H9 (cell line): ENCODE data around the gene BEX4. TPM values are rescaled to one million over a fixed set of nuclear protein-coding genes. Genes with fewer than 3 reads are reported as not detected.
"Not testable (repeated sequence)": the region's sequence is repeated elsewhere in the genome, so short reads cannot be mapped to it uniquely, and the experiment has no call there.

Experiments used
- DNase-seq: peaks from one replicate; pipeline ENCODE4 v3.0.0-alpha.2; 2017
- H2AFZ ChIP-seq: one replicate; pipeline ENCODE4 v1.6.1; 2013; ENCODE audit warnings: mild to moderate bottlenecking, low read length, control low read depth, moderate library complexity
- H2AK5ac ChIP-seq: 2 replicates; pipeline ENCODE4 v1.6.1; 2013; ENCODE audit warnings: low read length, control low read depth, mixed read lengths; ENCODE audit not compliant: insufficient read length
- H2BK120ac ChIP-seq: one replicate; pipeline ENCODE4 v1.6.1; 2013; ENCODE audit warnings: low read depth, mild to moderate bottlenecking, low read length, control low read depth, inconsistent platforms; ENCODE audit not compliant: poor library complexity, severe bottlenecking
- H2BK12ac ChIP-seq: 2 replicates; pipeline ENCODE4 v1.6.1; 2013; ENCODE audit warnings: low read length, control low read depth, mixed read lengths, low read depth; ENCODE audit not compliant: insufficient read length
- H2BK15ac ChIP-seq: 2 replicates; pipeline ENCODE4 v1.6.1; 2013; ENCODE audit warnings: low read depth, low read length, control low read depth
- H2BK20ac ChIP-seq: one replicate; pipeline ENCODE4 v1.6.1; 2013; ENCODE audit warnings: low read depth, mild to moderate bottlenecking, low read length, control low read depth, inconsistent platforms; ENCODE audit not compliant: poor library complexity, severe bottlenecking
- H2BK5ac ChIP-seq: 2 replicates; pipeline ENCODE4 v1.6.1; 2013; ENCODE audit warnings: low read length, control low read depth, mixed read lengths; ENCODE audit not compliant: insufficient read length
- H3K14ac ChIP-seq: 2 replicates; pipeline ENCODE4 v1.6.1; 2013; ENCODE audit warnings: low read length, control low read depth; ENCODE audit not compliant: insufficient read depth
- H3K18ac ChIP-seq: 2 replicates; pipeline ENCODE4 v1.6.1; 2013; ENCODE audit warnings: low read depth, mild to moderate bottlenecking, mixed read lengths, low read length, control low read depth; ENCODE audit not compliant: insufficient read length
- H3K23ac ChIP-seq: 2 replicates; pipeline ENCODE4 v1.6.1; 2013; ENCODE audit warnings: low read length, control low read depth, mixed read lengths, low read depth; ENCODE audit not compliant: insufficient read length
- H3K23me2 ChIP-seq: 2 replicates; pipeline ENCODE4 v1.6.1; 2013; ENCODE audit warnings: low read depth, mild to moderate bottlenecking, mixed read lengths, low read length, control low read depth; ENCODE audit not compliant: insufficient read length, poor library complexity, severe bottlenecking
- H3K27ac ChIP-seq: 2 replicates; pipeline ENCODE4 v1.5.1; 2013; ENCODE audit warnings: low read length, control low read depth, mixed read lengths, low read depth; ENCODE audit not compliant: insufficient read length
- H3K27me3 ChIP-seq: 2 replicates; pipeline ENCODE4 v1.6.1; 2013; ENCODE audit warnings: low read length, control low read depth, inconsistent platforms; ENCODE audit not compliant: insufficient read depth
- H3K4ac ChIP-seq: 2 replicates; pipeline ENCODE4 v1.6.1; 2013; ENCODE audit warnings: low read depth, mild to moderate bottlenecking, control low read depth, inconsistent platforms, low read length, moderate library complexity
- H3K4me1 ChIP-seq: 2 replicates; pipeline ENCODE4 v1.6.1; 2013; ENCODE audit warnings: low read length, control low read depth, inconsistent platforms; ENCODE audit not compliant: insufficient read depth
- H3K4me2 ChIP-seq: 2 replicates; pipeline ENCODE4 v1.6.1; 2013; ENCODE audit warnings: low read length, control low read depth, mixed read lengths; ENCODE audit not compliant: insufficient read length, insufficient read depth
- H3K56ac ChIP-seq: 2 replicates; pipeline ENCODE4 v1.6.1; 2013; ENCODE audit warnings: low read depth, mild to moderate bottlenecking, mixed read lengths, low read length, control low read depth; ENCODE audit not compliant: insufficient read length
- H3K79me1 ChIP-seq: 2 replicates; pipeline ENCODE4 v1.6.1; 2013; ENCODE audit warnings: low read depth, mild to moderate bottlenecking, moderate library complexity, low read length, control low read depth, inconsistent platforms; ENCODE audit not compliant: insufficient read depth, poor library complexity, severe bottlenecking
- H3K79me2 ChIP-seq: 2 replicates; pipeline ENCODE4 v1.6.1; 2013; ENCODE audit warnings: low read length, control low read depth, inconsistent platforms; ENCODE audit not compliant: insufficient read depth
- H3K9ac ChIP-seq: 2 replicates; pipeline ENCODE4 v1.6.1; 2013; ENCODE audit warnings: low read length, control low read depth, mixed read lengths; ENCODE audit not compliant: insufficient read length; ENCODE audit errors: extremely low read depth
- H3K9me3 ChIP-seq: one replicate; pipeline ENCODE4 v1.6.1; 2013; ENCODE audit warnings: low read depth, low read length, inconsistent platforms; ENCODE audit not compliant: control insufficient read depth
- H3T11ph ChIP-seq: one replicate; pipeline ENCODE4 v1.6.1; 2013; ENCODE audit warnings: mild to moderate bottlenecking, low read length, control low read depth, inconsistent platforms
- H4K20me1 ChIP-seq: one replicate; pipeline ENCODE4 v1.6.1; 2013; ENCODE audit not compliant: control insufficient read depth, insufficient read length, insufficient read depth
- H4K5ac ChIP-seq: 2 replicates; pipeline ENCODE4 v1.6.1; 2013; ENCODE audit warnings: low read depth, mild to moderate bottlenecking, mixed read lengths, low read length, control low read depth; ENCODE audit not compliant: insufficient read length
- H4K8ac ChIP-seq: replicated peaks from 2 replicates; pipeline ENCODE4 v1.6.1; 2013; ENCODE audit warnings: low read length, control low read depth, mixed read lengths, low read depth; ENCODE audit not compliant: insufficient read length
- H4K91ac ChIP-seq: 2 replicates; pipeline ENCODE4 v1.6.1; 2013; ENCODE audit warnings: low read depth, mild to moderate bottlenecking, moderate library complexity, mixed read lengths, low read length, control low read depth; ENCODE audit not compliant: insufficient read length
- H3K27ac Mint-ChIP-seq, 3 experiments: 2 replicates in 2 of 3; 3 replicates in 1 of 3; pipeline ENCODE4 v1.8.0; 2020 to 2021; ENCODE audit warnings: mixed read lengths in 3 of 3, mild to moderate bottlenecking in 1 of 3, moderate library complexity in 1 of 3
- H3K27me3 Mint-ChIP-seq: 2 replicates; pipeline ENCODE4 v1.8.0; 2021; ENCODE audit warnings: low read depth, mild to moderate bottlenecking, moderate library complexity, mixed read lengths
- H3K36me3 Mint-ChIP-seq, 3 experiments: 2 replicates in 2 of 3; 3 replicates in 1 of 3; pipeline ENCODE4 v1.8.0; 2020 to 2021; ENCODE audit warnings: low read depth in 3 of 3, mixed read lengths in 3 of 3; ENCODE audit not compliant: insufficient read depth in 1 of 3
- H3K4me1 Mint-ChIP-seq, 2 experiments: 2 replicates each; pipeline ENCODE4 v1.8.0; 2020; ENCODE audit warnings: mixed read lengths in 2 of 2
- H3K4me3 Mint-ChIP-seq, 2 experiments: 2 replicates in 1 of 2; 3 replicates in 1 of 2; pipeline ENCODE4 v1.8.0; 2020 to 2021; ENCODE audit warnings: mild to moderate bottlenecking in 2 of 2, mixed read lengths in 2 of 2, moderate library complexity in 1 of 2
- H3K9me3 Mint-ChIP-seq, 2 experiments: 2 replicates in 1 of 2; 3 replicates in 1 of 2; pipeline ENCODE4 v1.8.0; 2020; ENCODE audit warnings: mild to moderate bottlenecking in 2 of 2, mixed read lengths in 2 of 2, moderate library complexity in 1 of 2
- CTCF ChIP-seq: fragments of 200-600 bp; sonication (generic); conservative IDR thresholded peaks from 3 replicates; pipeline ENCODE4 v1.8.0; 2021; ENCODE audit warnings: antibody characterized with exemption, mild to moderate bottlenecking
- WGBS: extraction: QIAGEN DNeasy Blood & Tissue Kit; methylation state at CpG from one replicate; pipeline ENCODE4 v1.1.7; 2013; ENCODE audit warnings: missing lambda C conversion rate, low lambda C conversion rate, mixed read lengths; ENCODE audit not compliant: insufficient read length; ENCODE audit errors: extremely low coverage; 5-methylcytosine and 5-hydroxymethylcytosine counted together
- total RNA-seq: library from RNA; stranded (reverse); gene quantifications from 2 replicates; pipeline ENCODE4 v1.2.1, GENCODE V29; 2021

BEX4 gene
- total RNA-seq, 1 experiment from 2014 or later = 48.2 TPM

GRCh38 chrX:103220511-103221323 lies 5.8 kb downstream of the BEX4 start:
- H2BK5ac ChIP-seq = no peak overlapping the region
- H3K23me2 ChIP-seq = peaks cover 4% of the 10 kb centered on the region
- no CpG with 5 or more reads among the region's 39 CpGs for WGBS
- no peak overlapping the region for H3K56ac ChIP-seq
- H3K79me1 ChIP-seq = no peaks in the 10 kb centered on the region
- H3K9me3 Mint-ChIP-seq = peaks cover 3 to 76% of the 10 kb centered on the region in 2 experiments
- no peak for TF ChIP-seq CTCF
- no peaks in the 10 kb centered on the region for H3K79me2 ChIP-seq
- no peak overlapping the region for H4K5ac ChIP-seq
- H4K20me1 ChIP-seq = no peaks in the 10 kb centered on the region
- H3K18ac ChIP-seq = no peak overlapping the region
- peaks cover 8% of the 10 kb centered on the region for H3K27me3 Mint-ChIP-seq
- no peaks in the 10 kb centered on the region for H3K4me1 ChIP-seq
- no peak overlapping the region for H2BK120ac ChIP-seq
- no peak overlapping the region for H3K4me2 ChIP-seq
- no peak overlapping the region for H4K91ac ChIP-seq
- no peak overlapping the region for H3K14ac ChIP-seq
- no peak overlapping the region for H2AK5ac ChIP-seq
- no peak overlapping the region for H3K27ac Mint-ChIP-seq
- H3K4ac ChIP-seq = no peak overlapping the region
- no peak overlapping the region for H2AFZ ChIP-seq
- peaks cover 0 to 11% of the 10 kb centered on the region in 2 experiments; a peak in 2 of 4 replicates for H3K4me1 Mint-ChIP-seq
- no peak overlapping the region for H4K8ac ChIP-seq
- no peak overlapping the region for H3K9ac ChIP-seq
- H3T11ph ChIP-seq = no peak overlapping the region
- H2BK15ac ChIP-seq = no peak overlapping the region
- no peaks in the 10 kb centered on the region for H3K27me3 ChIP-seq
- no peak overlapping the region for H2BK12ac ChIP-seq
- H3K27ac ChIP-seq = no peak overlapping the region
- H3K36me3 Mint-ChIP-seq = peaks cover 10 to 20% (median 19%) of the 10 kb centered on the region in 3 experiments
- no peak overlapping the region for H3K4me3 Mint-ChIP-seq
- DNase-seq = no peak
- no peaks in the 10 kb centered on the region for H3K9me3 ChIP-seq
- no peak overlapping the region for H3K23ac ChIP-seq
- no peak overlapping the region for H2BK20ac ChIP-seq

DNA sequence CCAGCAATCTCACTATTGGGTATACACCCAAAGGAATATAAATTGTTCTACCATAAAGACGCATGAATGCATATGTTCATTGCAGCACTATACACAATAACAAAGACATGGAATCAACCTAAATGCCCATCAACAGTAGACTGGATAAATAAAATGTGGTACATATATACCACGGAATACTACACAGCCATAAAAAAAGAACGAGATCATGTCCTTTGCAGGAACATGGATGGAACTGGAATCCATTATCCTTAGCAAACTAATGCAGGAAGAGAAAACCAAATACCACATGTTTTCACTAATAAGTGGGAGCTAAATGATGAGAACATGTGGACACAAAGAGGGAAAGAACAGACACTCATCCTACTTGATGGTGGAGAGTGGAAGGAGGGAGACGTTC lies 11.0 kb downstream of the BEX4 start:
- not testable (repeated sequence) for H2BK120ac ChIP-seq, H2BK20ac ChIP-seq, H2BK15ac ChIP-seq, H3K27me3 ChIP-seq, H3K4me3 Mint-ChIP-seq, H4K20me1 ChIP-seq, H3K14ac ChIP-seq, H4K8ac ChIP-seq, H3K18ac ChIP-seq, H2AFZ ChIP-seq, H3K27me3 Mint-ChIP-seq, H2BK12ac ChIP-seq, H3K36me3 Mint-ChIP-seq, DNase-seq, H3K4ac ChIP-seq, H3K9ac ChIP-seq, H3K23ac ChIP-seq, H4K91ac ChIP-seq, H2BK5ac ChIP-seq, H3T11ph ChIP-seq, H3K79me1 ChIP-seq, H3K23me2 ChIP-seq, H3K4me1 Mint-ChIP-seq, H3K4me2 ChIP-seq, H3K56ac ChIP-seq, H3K79me2 ChIP-seq, H3K9me3 ChIP-seq, H2AK5ac ChIP-seq, H3K27ac Mint-ChIP-seq, H3K27ac ChIP-seq, H3K4me1 ChIP-seq, H4K5ac ChIP-seq
- no CpG with 5 or more reads among the region's 4 CpGs for WGBS
- H3K9me3 Mint-ChIP-seq = peaks cover 3 to 59% of the 10 kb centered on the region in 2 experiments; a peak in 4 of 5 replicates
